ENCODE data around the gene PPID.
A peak's percentile ranks its signal among the peaks of the same experiment; 100 is the strongest.

The PPID gene

GRCh38 chr4:158682066-158682465, 41.1 kb downstream of the PPID start:
- in situ Hi-C loops (cut with MboI; ENCODE audit: low pct_unique_long_range_greater_than_20kb, low sequenced_read_pairs, unreplicated experiment) = no loop called here
- no peak for TF ChIP-seq CTCF (IDR thresholded peaks at IDR 0.05; ENCODE audit: extremely low read depth, insufficient read depth, missing control alignments)
- DNase-seq (ENCODE audit: low spot score) = no peak

GRCh38 chr4:158681629-158682028, 41.6 kb downstream of the PPID start:
- no peak for TF ChIP-seq CTCF (IDR thresholded peaks at IDR 0.05; ENCODE audit: extremely low read depth, insufficient read depth, missing control alignments)
- in situ Hi-C loops (cut with MboI; ENCODE audit: low pct_unique_long_range_greater_than_20kb, low sequenced_read_pairs, unreplicated experiment) = no loop called here
- no peak for DNase-seq (ENCODE audit: low spot score)

- in situ Hi-C loops (cut with MboI; ENCODE audit: low pct_unique_long_range_greater_than_20kb, low sequenced_read_pairs, unreplicated experiment) = no loop called here
- DNase-seq (ENCODE audit: low spot score) = no peak
- no peak for TF ChIP-seq CTCF (IDR thresholded peaks at IDR 0.05; ENCODE audit: extremely low read depth, insufficient read depth, missing control alignments)
Observed at GRCh38 chr4:158678767-158679166, 44.4 kb downstream of the PPID start.

GRCh38 chr4:158676076-158676475, 47.1 kb downstream of the PPID start:
- no peak for DNase-seq (ENCODE audit: low spot score)
- in situ Hi-C loops (cut with MboI; ENCODE audit: low pct_unique_long_range_greater_than_20kb, low sequenced_read_pairs, unreplicated experiment) = no loop called here
- TF ChIP-seq CTCF (IDR thresholded peaks at IDR 0.05; ENCODE audit: extremely low read depth, insufficient read depth, missing control alignments) = no peak

GRCh38 chr4:158673633-158674032, 49.6 kb downstream of the PPID start:
- no peak for DNase-seq (ENCODE audit: low spot score)
- no peak for TF ChIP-seq CTCF (IDR thresholded peaks at IDR 0.05; ENCODE audit: extremely low read depth, insufficient read depth, missing control alignments)
- in situ Hi-C loops (cut with MboI; ENCODE audit: low pct_unique_long_range_greater_than_20kb, low sequenced_read_pairs, unreplicated experiment) = no loop called here

GRCh38 chr4:158671915-158672806, 51.0 kb downstream of the PPID start, which contains the start of gene ETFDH:
Gene ETFDH (plus strand): TSS chr4:158672296. CDS start chr4:158672457, 161 bp downstream.
- TF ChIP-seq CTCF (IDR thresholded peaks at IDR 0.05; ENCODE audit: extremely low read depth, insufficient read depth, missing control alignments) = peak; percentile 91
- DNase-seq (ENCODE audit: low spot score) = peak; percentile 94
- in situ Hi-C loops (cut with MboI; ENCODE audit: low pct_unique_long_range_greater_than_20kb, low sequenced_read_pairs, unreplicated experiment) = no loop called here
